Measurements from ENCODE around the gene TRIM17. TPM values are rescaled to one million over a fixed set of nuclear protein-coding genes. Genes with fewer than 3 reads are reported as not detected.

The TRIM17 gene
- total and polyA plus RNA-seq, 2 experiments from 2014 or later: 0.86 to 1.1 TPM

GRCh38 chr1:228462560-228462959 is 45.9 kb upstream of the TRIM17 start:
- peak overlapping the region; percentile 86 for H3K4me3 Mint-ChIP-seq
- Histone ChIP-seq H4K20me1 (replicated peaks; ENCODE audit: insufficient read depth) (no peaks in the 10 kb centered on the region; the same call in none of the 2 replicates), H3K36me3 (ENCODE audit: insufficient read depth) (no peaks in the 10 kb centered on the region), H2AFZ (no peak overlapping the region), H3F3A (replicated peaks; ENCODE audit: low read depth) (0 out of 2 replicates have a peak, but pooled peaks cover 3% of the 10 kb centered on the region), H3K4me3 (no peak overlapping the region), H3K4me1 (ENCODE audit: insufficient read depth) (peaks cover 17% of the 10 kb centered on the region), H3K27ac (ENCODE audit: low read depth) (no peak overlapping the region), H3K9me2 (ENCODE audit: insufficient read depth) (no peaks in the 10 kb centered on the region), H3K27me3 (ENCODE audit: insufficient read depth) (peaks cover 77% of the 10 kb centered on the region), H3K79me2 (replicated peaks; ENCODE audit: insufficient read depth) (no peaks in the 10 kb centered on the region), H3K4me2 (no peak overlapping the region)
- H3K9me3 Mint-ChIP-seq: peaks cover 2% of the 10 kb centered on the region; the same call in 1 of the 3 replicates
- H3K4me1 Mint-ChIP-seq: peaks cover 20% of the 10 kb centered on the region
- peaks cover 45% of the 10 kb centered on the region for H3K27me3 Mint-ChIP-seq (ENCODE audit: insufficient read depth, low read depth, poor library complexity)
- no peaks in the 10 kb centered on the region for H3K36me3 Mint-ChIP-seq (ENCODE audit: low read depth)
- H3K27ac Mint-ChIP-seq: no peak overlapping the region
- ATAC-seq (no peak), DNase-seq (ENCODE audit: low spot score) (no peak)
- TF ChIP-seq REST (IDR thresholded peaks at IDR 0.05; ENCODE audit: unreplicated experiment): no peak
- no peak for TF ChIP-seq JUNB (IDR thresholded peaks at IDR 0.05; ENCODE audit: unreplicated experiment)
- TF ChIP-seq CREB1 (CRISPR knock-in tag; IDR thresholded peaks at IDR 0.05; ENCODE audit: low read depth): no peak
- TF ChIP-seq ZNF331 (CRISPR knock-in tag; IDR thresholded peaks at IDR 0.05; ENCODE audit: low read depth): no peak
- no peak for TF ChIP-seq POLR2AphosphoS5 (IDR thresholded peaks at IDR 0.05; ENCODE audit: low read depth)
- TF ChIP-seq EZH2 (IDR thresholded peaks at IDR 0.05; ENCODE audit: low read depth, unreplicated experiment): no peak

- H3K27ac ChIP-seq (ENCODE audit: low read depth): no peak overlapping the region
- H3K79me2 ChIP-seq (replicated peaks; ENCODE audit: insufficient read depth): peaks cover 14% of the 10 kb centered on the region
- H3K9me3 Mint-ChIP-seq: peaks cover 2% of the 10 kb centered on the region; the same call in 1 of the 3 replicates
- TF ChIP-seq STAT1 (IDR thresholded peaks at IDR 0.05; ENCODE audit: unreplicated experiment): no peak
- TF ChIP-seq POLR2AphosphoS5 (IDR thresholded peaks at IDR 0.05; ENCODE audit: low read depth): no peak
- no peak for TF ChIP-seq NANOG (IDR thresholded peaks at IDR 0.05; ENCODE audit: borderline replicate concordance)
- TF ChIP-seq ZNF114 (CRISPR knock-in tag; IDR thresholded peaks at IDR 0.05): no peak
- no peak for TF ChIP-seq ZNF331 (CRISPR knock-in tag; IDR thresholded peaks at IDR 0.05; ENCODE audit: low read depth)
- TF ChIP-seq CREB1 (CRISPR knock-in tag; IDR thresholded peaks at IDR 0.05; ENCODE audit: low read depth): no peak
- no peak for TF ChIP-seq CTCF (conservative IDR thresholded peaks at IDR 0.05; ENCODE audit: low read depth in 2 of 2)
- no peak for TF ChIP-seq ETS1 (IDR thresholded peaks at IDR 0.05)
- TF ChIP-seq REST (IDR thresholded peaks at IDR 0.05; ENCODE audit: unreplicated experiment): no peak
- no peak for TF ChIP-seq JUNB (IDR thresholded peaks at IDR 0.05; ENCODE audit: unreplicated experiment)
- no peak overlapping the region for H3K4me2 ChIP-seq
- DNase-seq (ENCODE audit: low spot score) (no peak), ATAC-seq (no peak)
- peaks cover 2% of the 10 kb centered on the region for H4K20me1 ChIP-seq (replicated peaks; ENCODE audit: insufficient read depth)
- no peak overlapping the region for H2AFZ ChIP-seq
- H3K4me1 Mint-ChIP-seq: peaks cover 23% of the 10 kb centered on the region
- peak overlapping the region; percentile 9; the same call in 1 of the 3 replicates for H3K4me3 Mint-ChIP-seq
- H3K4me1 ChIP-seq (ENCODE audit: insufficient read depth): peaks cover 19% of the 10 kb centered on the region
- H3K9me2 ChIP-seq (ENCODE audit: insufficient read depth): no peaks in the 10 kb centered on the region
- H3K36me3 ChIP-seq (ENCODE audit: insufficient read depth): no peaks in the 10 kb centered on the region
- no peaks in the 10 kb centered on the region; the same call in 2 of the 3 replicates for H3K36me3 Mint-ChIP-seq (ENCODE audit: low read depth)
- H3K4me3 ChIP-seq: no peak overlapping the region
- 0 out of 2 replicates have a peak, but pooled peaks cover 7% of the 10 kb centered on the region for H3F3A ChIP-seq (replicated peaks; ENCODE audit: low read depth)
- H3K27me3 ChIP-seq (ENCODE audit: insufficient read depth): peaks cover 60% of the 10 kb centered on the region
- H3K27ac Mint-ChIP-seq: no peak overlapping the region
- peaks cover 36% of the 10 kb centered on the region for H3K27me3 Mint-ChIP-seq (ENCODE audit: insufficient read depth, low read depth, poor library complexity)
These were observed 44.2 kb upstream of the TRIM17 start for GRCh38 chr1:228460821-228461220.
